Heart right ventricle (tissue), 16 donors: ENCODE measurements around the gene THAP8. TPM values are rescaled to one million over a fixed set of nuclear protein-coding genes. Genes with fewer than 3 reads are reported as not detected.
"Not testable (repeated sequence)": the region's sequence is repeated elsewhere in the genome, so short reads cannot be mapped to it uniquely, and the experiment has no call there.

Experiments
- ATAC-seq, 8 donors: fragments of 200-7000 bp; cut with Tn5 transposase; one replicate each; pipeline ENCODE4 v1.9.1; 2020; ENCODE audit warnings: mild to moderate bottlenecking in 8 of 8, moderate library complexity in 8 of 8, moderate number of reproducible peaks in 1 of 8
- DNase-seq, 2 donors: peaks; one replicate each; pipeline ENCODE4 v3.0.0-alpha.2; 2020
- H3K27ac ChIP-seq, 10 donors: fragments of 200-600 bp; sonication (generic) in 2 of 10; one replicate each; pipeline versions ENCODE4 v1.5.0 to v1.8.0; 2020 to 2022; ENCODE audit warnings: mild to moderate bottlenecking in 3 of 10
- H3K27me3 ChIP-seq, 7 donors: fragments of 200-600 bp; one replicate each; pipeline ENCODE4 v1.8.0; 2021 to 2022; ENCODE audit warnings: mild to moderate bottlenecking in 2 of 7
- H3K36me3 ChIP-seq, 9 donors: fragments of 200-600 bp; sonication (generic) in 1 of 9; one replicate each; pipeline versions ENCODE4 v1.5.0 to v1.8.0; 2020 to 2022; ENCODE audit warnings: mild to moderate bottlenecking in 2 of 9
- H3K4me1 ChIP-seq, 9 donors: fragments of 200-600 bp; sonication (generic) in 1 of 9; one replicate each; pipeline versions ENCODE4 v1.5.0 to v1.8.0; 2020 to 2022; ENCODE audit warnings: mild to moderate bottlenecking in 4 of 9
- H3K4me3 ChIP-seq, 10 donors: fragments of 200-600 bp; sonication (generic) in 2 of 10; one replicate each; pipeline versions ENCODE4 v1.5.0 to v1.8.0; 2020 to 2022; ENCODE audit warnings: mild to moderate bottlenecking in 7 of 10, moderate library complexity in 2 of 10
- H3K9me3 ChIP-seq, 11 donors: fragments of 200-600 bp in 10 of 11; sonication (generic) in 2 of 11; one replicate each; pipeline versions ENCODE4 v1.5.0 to v1.8.0; 2013 to 2022; ENCODE audit warnings: mild to moderate bottlenecking in 2 of 11, control low read depth in 1 of 11, moderate library complexity in 1 of 11
- CTCF ChIP-seq, 9 donors: fragments of 200-600 bp; sonication (generic) in 2 of 9; IDR thresholded peaks; one replicate each; pipeline versions ENCODE4 v1.5.0 to v1.8.0; 2021 to 2022; ENCODE audit warnings: antibody characterized with exemption in 9 of 9, mild to moderate bottlenecking in 5 of 9, moderate library complexity in 1 of 9
- WGBS, 2 donors: extraction: QIAGEN DNeasy Blood & Tissue Kit; methylation state at CpG; one replicate each; pipeline ENCODE4 v1.1.7; 2013; ENCODE audit warnings: inconsistent platforms in 1 of 2; 5-methylcytosine and 5-hydroxymethylcytosine counted together
- intact Hi-C, 10 donors: fragments of 100-400 bp; cut with DNase I; formaldehyde crosslinking; loops; one replicate each; pipeline versions ENCODE4 v1.11.1 to v1.14.2; 2022
- polyA plus RNA-seq, 2 donors: library from polyadenylated mRNA; stranded (reverse); fragments of 200-250 nt; gene quantifications; one replicate each; pipeline ENCODE4 v1.2.3, GENCODE V29; 2013
- total RNA-seq, 10 donors: library from RNA; stranded (reverse); fragmentation: NEBNext Ultra II Directional in 3 of 10; extraction: Animal tissue kit (Norgen Biotek cat#: 25700) in 3 of 10; gene quantifications; one replicate each; pipeline versions ENCODE4 v1.2.1 to v1.2.4, GENCODE V29; 2021 to 2023
- donor health status: Arrhythmogenic right ventricular cardiomyopathy.
- donor health status: ischemic (EF 13 %, LVEDD 7.1; RV severe dilation, severe dysfunction).
- donor health status: healthy with polysubstance abuse.
- donor health status: DM: no; HTN: yes; CAD: no.
- donor health status: DM: no; HTN: no; CAD: no.
- donor health status: ischemic (EF 25% LVEDD 6.9; RV normal size, moderate dysfunction).
- donor health status: ischemic (EF 25% LVEDD 5.7; RV mildly dilated, moderate dysfunction).
- donor health status: healthy.
- donor health status: DM: yes; HTN: yes; CAD: no.
- donor health status: Ischemic cardiomyopathy.
- donor health status: ischemic (EF 35%, LVEDD 5.7; RV mildly dilated, moderate dysfunction).
- donor health status: nonischemic (EF 11% LVEDD 7.7; RV severe dilation, severe dysfunction).
- donor health status: DM: yes; HTN: yes; CAD: no.
- donor health status: PGD.
- donor health status: ischemic (EF 29% LVEDD 5.4; RV normal size, mild dysfunction).
- donor health status: nonischemic (EF 23%, LVEDD 6.1; RV moderate dilation, normal function).

The THAP8 gene
- total and polyA plus RNA-seq, 12 donors, result 2.7 to 7.7 (median 4.5) TPM

GRCh38 chr19:36046443-36047050 is 7.5 kb downstream of the THAP8 start:
- peaks cover 0 to 9% (median 0%) of the 10 kb centered on the region in 9 donors for H3K4me1 ChIP-seq
- WGBS, 2 donors, result 91 to 93% methylated on average over 5 of the region's 5 CpGs
- H3K27ac ChIP-seq, result no peak overlapping the region

GRCh38 chr19:36043952-36044351 is 10.1 kb downstream of the THAP8 start:
- peaks cover 0 to 10% (median 0%) of the 10 kb centered on the region in 9 donors for H3K36me3 ChIP-seq
- no peak for TF ChIP-seq CTCF (IDR thresholded peaks at IDR 0.05)
- peaks cover 0 to 3% (median 0%) of the 10 kb centered on the region in 11 donors for H3K9me3 ChIP-seq
- no peak for DNase-seq
- H3K27ac ChIP-seq, result no peak overlapping the region
- H3K27me3 ChIP-seq, result no peaks in the 10 kb centered on the region
- H3K4me1 ChIP-seq, result peaks cover 0 to 11% (median 0%) of the 10 kb centered on the region in 9 donors
- intact Hi-C loops, result no loop called here
- H3K4me3 ChIP-seq, result no peak overlapping the region
- WGBS, 2 donors, result 94 to 97% methylated on average over 2 of the region's 2 CpGs
- ATAC-seq, result no peak

More at GRCh38 chr19:36046443-36047050, 7.5 kb downstream of the THAP8 start:
- DNase-seq, result no peak
- peaks cover 0 to 5% (median 0%) of the 10 kb centered on the region in 9 donors for H3K36me3 ChIP-seq
- H3K9me3 ChIP-seq, result peaks cover 0 to 3% (median 0%) of the 10 kb centered on the region in 11 donors
- intact Hi-C loops, result no loop called here
- ATAC-seq, result no peak
- no peak overlapping the region for H3K4me3 ChIP-seq
- H3K27me3 ChIP-seq, result no peaks in the 10 kb centered on the region
- TF ChIP-seq CTCF (IDR thresholded peaks at IDR 0.05), result no peak

- intact Hi-C loops, result no loop called here
- no peak overlapping the region for H3K4me3 ChIP-seq
- H3K4me1 ChIP-seq, result peaks cover 0 to 11% (median 0%) of the 10 kb centered on the region in 9 donors
- TF ChIP-seq CTCF (IDR thresholded peaks at IDR 0.05), result no peak
- DNase-seq, result no peak
- ATAC-seq, result peak in 3 of 8 donors; percentile 63 to 67 (median 67)
- H3K9me3 ChIP-seq, result peaks cover 0 to 3% (median 0%) of the 10 kb centered on the region in 11 donors
- no peaks in the 10 kb centered on the region for H3K27me3 ChIP-seq
- H3K36me3 ChIP-seq, result peaks cover 0 to 26% (median 0%) of the 10 kb centered on the region in 9 donors
- H3K27ac ChIP-seq, result no peak overlapping the region
- 13 to 25% methylated on average over 3 of the region's 3 CpGs for WGBS, 2 donors
Measured at GRCh38 chr19:36041831-36042230, 12.3 kb downstream of the THAP8 start.

GRCh38 chr19:36041092-36041491 is 13.0 kb downstream of the THAP8 start:
- peaks cover 0 to 11% (median 0%) of the 10 kb centered on the region in 9 donors for H3K4me1 ChIP-seq

GRCh38 chr19:36040495-36040894 is 13.6 kb downstream of the THAP8 start:
- no peak overlapping the region for H3K27ac ChIP-seq

More at GRCh38 chr19:36041092-36041491, 13.0 kb downstream of the THAP8 start:
- H3K9me3 ChIP-seq, intact Hi-C loops, H3K27ac ChIP-seq, ATAC-seq, H3K27me3 ChIP-seq, DNase-seq, H3K4me3 ChIP-seq: not testable (repeated sequence)
- 90 to 94% methylated on average over 6 of the region's 6 CpGs for WGBS, 2 donors
- H3K36me3 ChIP-seq, result peaks cover 0 to 22% (median 0%) of the 10 kb centered on the region in 9 donors

More at GRCh38 chr19:36040495-36040894, 13.6 kb downstream of the THAP8 start:
- no peak for DNase-seq
- no peak overlapping the region for H3K4me3 ChIP-seq
- 91% methylated on average over 6 of the region's 6 CpGs for WGBS, 2 donors
- H3K27me3 ChIP-seq, result no peaks in the 10 kb centered on the region
- peaks cover 0 to 21% (median 0%) of the 10 kb centered on the region in 9 donors for H3K36me3 ChIP-seq
- peaks cover 0 to 11% (median 0%) of the 10 kb centered on the region in 9 donors for H3K4me1 ChIP-seq
- H3K9me3 ChIP-seq, result peaks cover 0 to under 1% (median 0%) of the 10 kb centered on the region in 11 donors
- no peak for TF ChIP-seq CTCF (IDR thresholded peaks at IDR 0.05)
- intact Hi-C loops, result no loop called here
- no peak for ATAC-seq
